Measurements from ENCODE around the gene ASPHD2.

The ASPHD2 gene

DNA sequence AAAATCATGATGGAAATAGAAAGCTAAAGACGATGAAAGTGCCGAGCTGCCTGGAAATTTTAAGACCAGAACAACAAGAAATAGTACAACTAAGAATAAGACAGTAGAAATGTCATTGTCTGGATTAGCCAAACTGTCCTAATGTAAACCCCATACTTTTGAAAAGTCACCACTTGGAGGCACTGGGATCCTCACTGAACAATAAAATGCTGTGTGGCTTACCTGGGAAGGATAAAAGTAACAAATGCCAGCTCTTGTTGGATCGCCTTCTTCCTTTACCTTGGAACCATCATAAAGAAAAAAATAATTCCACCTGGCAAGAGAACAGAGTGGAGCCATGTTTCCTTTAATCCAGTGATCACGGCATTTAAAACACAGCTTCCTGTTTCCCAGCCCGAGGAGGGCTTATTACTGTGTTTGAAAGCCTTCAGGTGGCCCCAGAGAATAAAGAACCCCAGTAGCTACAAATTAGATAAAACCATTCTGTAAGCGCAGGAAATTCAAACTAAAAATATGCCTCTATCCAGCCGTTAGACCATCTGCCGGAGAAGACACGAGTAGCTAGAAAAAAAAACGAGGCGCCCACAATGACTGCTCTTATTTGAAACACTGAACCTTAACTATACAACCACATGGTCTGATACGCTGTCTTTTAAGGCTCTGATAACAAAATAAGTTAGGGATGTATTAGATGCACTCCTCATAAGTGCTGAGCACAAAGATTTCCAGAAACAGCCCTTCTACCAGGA is 50.2 kb downstream of the ASPHD2 start:
- no peak for DNase-seq

DNA sequence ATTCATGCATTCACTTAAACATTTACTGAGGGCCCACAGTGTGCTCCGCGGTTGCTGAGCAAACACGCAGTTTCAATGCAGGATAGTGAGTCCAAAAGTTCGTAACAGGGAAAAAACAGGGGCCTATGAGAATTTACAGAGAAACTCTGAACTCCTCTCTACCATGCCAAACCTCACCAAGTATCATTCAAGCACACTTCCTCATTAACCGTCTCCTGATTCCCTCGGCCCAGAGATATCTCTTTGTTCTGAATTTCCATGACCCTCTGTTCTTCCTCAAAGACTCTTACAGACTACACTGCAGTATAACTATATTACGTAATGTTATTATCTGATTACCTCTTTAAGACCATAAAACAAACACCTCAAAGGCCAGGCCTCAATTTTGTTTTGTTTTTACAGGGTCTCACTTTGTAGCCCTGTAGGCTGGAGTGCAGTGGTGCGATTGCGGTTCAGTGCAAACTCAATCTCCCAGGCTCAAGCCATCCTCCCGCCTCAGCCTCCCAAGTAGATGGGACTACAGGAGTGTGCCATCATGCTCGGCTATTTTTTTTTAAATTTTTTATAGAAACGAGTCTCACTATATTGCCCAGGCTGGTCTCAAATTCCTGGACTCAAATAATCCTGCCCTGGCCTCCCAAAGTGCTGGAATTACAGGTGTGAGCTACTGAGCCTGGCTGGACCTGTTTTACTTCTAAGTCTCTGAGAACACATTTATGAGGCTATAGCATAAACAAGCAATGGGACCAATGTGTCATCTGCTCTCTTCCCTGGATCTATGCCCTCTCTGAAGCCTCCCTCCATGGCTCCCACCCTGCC is 50.9 kb downstream of the ASPHD2 start:
- no peak for DNase-seq

DNA sequence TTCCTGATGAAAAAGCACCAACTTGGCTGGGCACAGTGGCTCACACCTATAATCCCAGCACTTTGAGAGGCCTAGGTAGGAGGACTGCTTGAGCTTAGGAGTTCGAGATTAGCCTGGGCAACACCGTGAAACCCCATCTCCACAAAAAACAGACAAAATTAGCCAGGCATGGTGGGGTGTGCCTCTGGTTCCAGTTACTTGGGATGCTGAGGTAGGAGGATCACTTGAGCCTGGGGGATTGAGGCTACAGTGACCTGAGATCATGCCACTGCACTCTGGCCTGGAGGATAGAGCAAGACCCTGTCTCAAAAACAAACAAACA is 51.5 kb downstream of the ASPHD2 start:
- no peak for DNase-seq

DNA sequence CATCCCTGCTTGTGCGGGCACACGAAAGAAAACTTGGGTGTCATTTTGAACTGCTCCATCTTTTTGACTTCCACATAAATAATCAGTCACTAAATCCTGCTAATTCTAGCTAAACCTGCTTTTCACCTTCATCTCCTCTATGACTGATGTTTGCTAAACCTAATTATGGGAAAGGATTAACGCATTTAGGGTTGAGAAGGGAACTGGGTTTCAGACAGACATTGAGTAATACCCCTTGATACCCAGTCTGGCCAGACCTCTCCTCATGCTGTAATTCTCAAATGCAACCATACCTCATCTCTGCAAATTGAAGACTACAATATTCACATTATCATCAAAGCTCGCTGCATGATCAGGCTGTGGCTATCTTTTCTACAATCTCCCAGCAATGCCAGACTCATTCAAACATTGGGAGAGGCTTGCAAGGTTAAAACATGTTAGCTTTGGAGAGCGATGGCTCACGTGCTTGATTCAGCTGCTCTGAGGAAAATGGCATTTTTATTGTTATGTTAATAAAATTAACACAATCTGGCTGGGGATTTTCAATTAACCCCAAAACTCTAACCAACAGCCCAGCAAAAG is 52.1 kb downstream of the ASPHD2 start:
- no peak for DNase-seq

DNA sequence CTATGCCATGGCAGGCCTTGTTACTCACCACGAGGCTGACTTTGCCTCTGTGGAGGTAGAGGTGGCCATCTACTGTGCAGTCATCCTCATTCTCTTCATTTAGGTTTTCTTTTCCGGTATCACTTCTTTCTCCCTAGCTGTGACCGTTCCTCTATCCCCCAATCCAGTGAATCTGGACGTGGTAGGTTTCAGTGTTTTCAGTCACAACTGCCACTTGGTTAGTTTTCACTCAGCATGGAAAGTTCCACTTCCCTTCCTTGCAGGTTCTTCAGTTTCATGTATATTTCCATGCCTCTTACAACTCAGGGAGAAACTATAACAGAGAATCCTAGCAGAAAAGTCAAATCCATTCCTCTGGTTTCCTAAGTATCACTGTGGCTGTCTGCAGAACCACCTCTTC is 52.6 kb downstream of the ASPHD2 start:
- no peak for DNase-seq

DNA sequence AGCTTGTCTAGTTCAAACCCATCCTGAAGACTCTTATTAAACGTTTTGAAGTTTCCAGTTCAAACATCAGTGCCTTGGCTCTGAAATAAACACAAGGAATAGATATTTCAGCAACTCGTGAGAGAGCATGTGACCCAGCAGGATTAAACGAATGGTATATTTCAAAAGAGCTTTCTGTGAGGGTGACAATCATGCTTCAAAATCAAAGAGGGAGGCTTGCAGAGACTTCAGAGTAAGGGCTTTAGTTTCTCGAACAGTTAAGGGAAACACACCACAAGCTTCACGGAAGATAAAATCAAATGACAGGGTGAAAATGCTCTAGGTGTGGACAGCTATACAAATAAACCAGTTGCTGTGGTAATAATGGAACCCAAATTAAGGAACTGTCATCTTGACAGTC is 53.1 kb downstream of the ASPHD2 start:
- DNase-seq = no peak

DNA sequence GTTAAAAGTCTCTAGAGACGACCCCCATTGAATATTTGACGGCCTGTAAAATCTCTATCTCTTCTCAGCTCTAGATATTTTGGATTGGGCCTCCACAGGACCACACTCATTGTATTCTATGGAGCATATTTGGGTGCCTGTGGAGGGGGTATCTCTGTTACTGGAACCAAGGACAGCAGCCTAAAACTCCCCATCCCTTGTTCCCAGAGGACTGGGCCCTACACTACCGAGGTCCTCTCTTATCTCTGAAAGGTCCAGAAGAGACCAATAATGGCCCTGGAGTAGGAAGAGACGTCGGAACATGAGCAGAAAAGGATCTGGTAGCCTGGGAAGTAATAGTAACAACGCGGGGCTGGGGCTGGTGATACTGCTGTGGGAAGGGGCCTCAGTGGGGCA is 54.0 kb downstream of the ASPHD2 start:
- DNase-seq = no peak

DNA sequence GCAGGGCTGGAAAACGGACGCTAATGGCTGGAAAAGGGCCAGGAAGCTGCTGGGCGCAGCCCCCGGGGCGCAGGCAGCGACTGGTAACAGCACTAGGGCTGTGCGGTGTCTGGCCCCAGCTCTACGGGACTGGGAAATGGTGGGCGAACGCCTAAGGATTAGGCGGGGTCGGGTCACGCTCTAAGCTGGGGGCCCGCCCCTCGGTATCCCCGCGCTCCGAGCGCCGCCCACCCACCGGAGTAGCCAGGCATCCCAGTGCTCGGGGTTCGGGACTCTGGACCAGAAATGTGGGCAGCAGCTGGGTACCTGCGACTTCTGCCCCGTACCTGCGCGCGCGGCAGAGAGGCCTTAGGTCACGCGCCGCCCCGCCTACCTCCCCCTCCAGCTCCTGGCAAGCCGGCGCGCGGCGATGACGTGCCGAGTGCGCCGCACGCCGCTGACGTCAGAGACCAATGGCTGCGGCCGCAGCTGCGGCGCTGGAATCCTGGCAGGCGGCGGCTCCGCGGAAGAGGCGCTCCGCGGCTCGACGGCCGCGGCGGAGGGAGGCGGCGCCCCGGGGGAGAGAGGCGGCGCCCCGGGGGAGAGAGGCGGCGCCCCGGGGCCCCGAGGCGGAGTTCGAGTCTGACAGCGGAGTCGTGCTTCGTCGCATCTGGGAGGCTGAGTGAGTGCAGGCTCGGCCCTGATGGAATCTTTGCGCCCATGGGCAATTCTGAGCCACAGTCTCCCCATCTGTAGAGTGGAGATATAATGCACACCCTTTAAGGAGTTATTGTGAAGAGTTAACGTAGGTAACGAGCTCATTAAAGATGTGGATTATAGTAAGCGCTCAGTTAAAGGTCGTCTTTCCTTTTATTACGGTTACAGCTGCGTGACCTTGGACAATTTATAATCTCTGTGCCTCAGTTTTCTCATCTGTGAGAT is 54.6 kb downstream of the ASPHD2 start, which contains the start of the genes HPS4 and SRRD:
HPS4 (minus strand) TSS at position 345 of the 921 bp plus-strand sequence. CDS start 2,021 bp downstream, outside the sequence.
SRRD (plus strand) TSS at position 439 of the 921 bp plus-strand sequence; CDS start at position 453, 14 bp downstream.
- peak; percentile 94 for DNase-seq

DNA sequence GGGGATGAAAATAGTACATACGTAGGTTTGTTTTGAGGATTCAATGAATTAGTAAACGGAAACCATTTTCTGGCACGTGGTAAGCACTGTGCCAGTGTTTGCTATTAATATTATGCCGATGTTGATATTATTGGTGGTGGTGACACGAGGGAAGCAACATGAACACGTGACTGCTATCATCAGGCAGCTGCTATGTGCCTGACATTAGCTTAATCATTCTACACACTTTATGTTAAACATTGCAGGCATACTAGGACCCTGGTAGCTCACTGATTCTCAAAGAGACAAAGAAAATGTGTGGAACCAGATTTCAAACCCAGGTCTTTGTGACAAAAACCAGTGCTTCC is 55.3 kb downstream of the ASPHD2 start:
- no peak for DNase-seq

DNA sequence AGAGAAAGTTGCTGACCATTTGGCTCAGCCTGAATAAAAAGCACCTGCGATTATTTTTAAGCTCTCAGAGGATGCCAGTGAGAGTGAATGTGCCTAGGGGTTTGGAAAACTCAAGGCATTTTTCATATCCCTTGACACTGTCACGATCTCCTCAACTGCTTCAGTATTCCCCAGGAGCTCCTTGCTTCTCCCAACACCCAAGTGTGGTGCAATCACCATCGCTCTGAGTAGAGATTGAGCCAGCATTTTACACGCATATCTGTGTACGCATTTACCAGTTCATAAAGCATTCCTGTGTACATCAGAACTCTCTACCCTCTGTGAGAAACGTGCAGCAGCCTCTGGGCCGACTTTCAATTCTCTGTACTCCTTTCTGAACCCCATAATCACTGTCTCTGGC is 56.0 kb downstream of the ASPHD2 start:
- no peak for DNase-seq

DNA sequence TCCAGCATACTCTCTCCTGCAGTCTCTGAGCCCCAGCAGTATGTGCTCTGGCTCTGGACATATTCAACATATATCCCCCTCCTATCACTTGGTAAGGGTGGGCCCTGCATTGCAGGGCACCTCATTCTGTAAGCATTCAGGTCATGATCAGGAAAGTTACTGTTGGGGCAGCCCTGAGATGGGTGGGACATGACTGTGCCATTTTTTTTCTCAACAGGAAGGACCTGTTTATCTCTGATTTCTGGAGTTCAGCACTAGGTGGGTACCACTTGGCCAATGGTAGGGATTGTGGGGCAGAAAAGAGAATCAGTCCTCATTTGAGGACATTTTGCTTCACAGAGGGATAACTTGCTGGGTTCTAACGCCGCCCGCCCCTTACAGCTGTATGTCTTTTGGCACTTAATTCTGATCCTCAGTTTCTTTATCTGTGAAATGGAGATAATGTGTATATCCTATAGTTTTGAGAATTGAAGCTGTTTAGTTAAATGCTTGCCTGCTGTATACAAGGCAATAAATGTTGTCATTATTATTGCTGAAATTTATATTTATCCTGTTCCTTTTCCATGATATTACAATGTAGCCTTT is 56.8 kb downstream of the ASPHD2 start:
- no peak for DNase-seq

DNA sequence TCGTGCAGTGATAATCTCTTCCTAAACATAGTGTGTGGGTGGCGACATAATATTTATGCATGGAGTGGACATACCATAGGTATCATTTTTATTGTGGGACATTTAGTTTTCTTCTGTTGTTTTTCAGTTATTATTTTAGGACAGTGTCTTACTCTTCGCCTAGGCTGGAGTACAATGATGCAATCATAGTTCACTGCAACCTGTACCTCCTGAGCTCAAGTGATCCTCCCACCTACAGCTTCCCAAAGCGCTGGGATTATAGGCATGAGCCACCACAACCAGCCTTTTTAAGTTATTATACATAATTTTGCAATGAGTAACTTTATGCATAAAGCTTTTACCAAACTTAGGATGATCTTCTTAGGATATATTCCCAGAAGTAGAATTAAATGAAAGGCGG is 57.3 kb downstream of the ASPHD2 start:
- no peak for DNase-seq

DNA sequence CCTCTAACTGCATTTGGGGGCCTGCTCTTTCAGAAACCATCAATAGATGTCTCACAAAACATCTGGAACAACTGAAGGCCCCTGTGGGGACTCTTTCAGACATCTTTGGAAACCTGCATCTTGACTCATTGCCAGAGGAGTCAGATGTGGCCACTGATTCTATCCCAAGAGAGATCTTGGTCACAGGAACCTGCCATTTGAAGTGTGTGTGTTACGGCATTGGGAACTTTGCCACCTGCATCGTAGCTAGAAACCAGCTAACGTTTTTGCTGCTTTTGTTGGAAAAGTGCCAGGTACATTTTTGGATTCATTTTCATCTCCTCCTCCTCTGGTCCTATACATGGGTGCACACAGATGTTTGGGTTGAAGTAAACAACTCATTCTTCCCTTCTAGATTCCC is 58.9 kb downstream of the ASPHD2 start:
- no peak for DNase-seq

DNA sequence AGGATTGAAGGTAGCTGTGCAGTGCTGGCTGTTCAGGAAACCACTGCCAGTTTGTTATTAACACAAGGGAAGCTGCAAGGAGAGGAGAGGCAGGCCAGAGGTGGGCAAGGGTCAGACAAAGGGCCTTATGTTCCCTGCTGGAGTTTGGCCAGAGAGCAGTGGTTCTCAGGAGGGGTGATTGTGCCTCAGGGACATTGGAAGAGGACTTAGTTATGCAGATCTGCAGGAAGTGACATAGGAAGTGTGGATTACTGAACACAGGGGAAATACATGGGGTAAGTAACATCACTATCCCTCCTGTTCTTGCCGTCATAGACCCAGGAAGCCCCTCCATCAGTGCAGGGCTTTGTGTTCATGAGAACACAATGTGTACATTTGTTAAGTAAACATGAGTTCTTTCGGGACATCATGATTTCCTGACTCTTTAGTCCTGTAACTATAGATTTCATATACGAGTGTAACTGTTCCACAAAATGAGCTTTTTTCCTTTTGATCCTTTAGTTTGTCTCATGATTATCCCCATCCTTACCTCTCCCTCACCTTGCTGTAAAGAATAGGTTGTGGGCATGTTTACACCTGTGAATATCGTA is 60.5 kb downstream of the ASPHD2 start:
- no peak for DNase-seq

DNA sequence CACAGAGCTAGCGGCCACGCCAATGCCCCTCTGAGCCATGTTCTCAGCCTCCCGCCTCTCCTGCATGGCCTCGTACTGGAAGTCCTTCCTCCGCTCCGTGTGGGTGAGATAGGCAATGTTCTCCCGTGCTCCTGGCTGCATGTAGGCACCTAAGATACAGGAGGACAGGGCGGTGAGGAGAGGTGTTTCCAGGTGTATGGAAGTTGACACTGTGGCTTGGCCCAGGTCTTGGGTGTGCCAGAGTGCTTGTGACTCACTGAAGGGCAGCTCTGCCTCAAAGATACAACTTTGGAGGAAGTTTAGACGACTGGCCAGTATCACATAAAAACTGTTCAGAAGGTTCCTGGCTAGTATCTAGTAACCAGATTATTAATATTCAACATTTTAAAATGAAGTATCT is 63.2 kb downstream of the ASPHD2 start:
- no peak for DNase-seq

DNA sequence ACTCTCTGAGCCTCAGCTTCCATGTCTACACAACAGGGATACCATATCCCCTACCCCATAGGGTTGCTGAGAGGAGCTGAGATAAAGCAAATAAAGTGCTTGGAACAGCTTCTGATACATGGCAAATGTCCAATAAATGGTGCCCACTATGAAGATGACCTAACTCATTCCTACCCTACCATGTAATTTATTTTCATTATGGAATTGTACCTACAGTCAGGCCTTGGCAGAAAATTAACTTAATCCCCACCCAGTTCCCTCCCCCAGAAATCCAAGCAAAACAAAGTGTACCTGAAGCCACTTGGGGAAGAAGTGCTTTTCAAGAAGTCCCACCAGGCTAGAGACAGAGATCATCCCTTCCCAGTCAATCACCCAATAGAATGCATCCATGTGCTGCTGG is 65.4 kb downstream of the ASPHD2 start:
- no peak for DNase-seq
